GM21390 (cell line): ENCODE data around the gene IKBKE.

Experiments
- ATAC-seq: cut with Tn5 transposase; IDR thresholded peaks from one replicate; pipeline ENCODE4 v1.9.1; 2021; ENCODE audit not compliant: unreplicated experiment

Gene IKBKE

GRCh38 chr1:206538901-206539640, 68.8 kb downstream of the IKBKE start:
- ATAC-seq, result no peak

DNA sequence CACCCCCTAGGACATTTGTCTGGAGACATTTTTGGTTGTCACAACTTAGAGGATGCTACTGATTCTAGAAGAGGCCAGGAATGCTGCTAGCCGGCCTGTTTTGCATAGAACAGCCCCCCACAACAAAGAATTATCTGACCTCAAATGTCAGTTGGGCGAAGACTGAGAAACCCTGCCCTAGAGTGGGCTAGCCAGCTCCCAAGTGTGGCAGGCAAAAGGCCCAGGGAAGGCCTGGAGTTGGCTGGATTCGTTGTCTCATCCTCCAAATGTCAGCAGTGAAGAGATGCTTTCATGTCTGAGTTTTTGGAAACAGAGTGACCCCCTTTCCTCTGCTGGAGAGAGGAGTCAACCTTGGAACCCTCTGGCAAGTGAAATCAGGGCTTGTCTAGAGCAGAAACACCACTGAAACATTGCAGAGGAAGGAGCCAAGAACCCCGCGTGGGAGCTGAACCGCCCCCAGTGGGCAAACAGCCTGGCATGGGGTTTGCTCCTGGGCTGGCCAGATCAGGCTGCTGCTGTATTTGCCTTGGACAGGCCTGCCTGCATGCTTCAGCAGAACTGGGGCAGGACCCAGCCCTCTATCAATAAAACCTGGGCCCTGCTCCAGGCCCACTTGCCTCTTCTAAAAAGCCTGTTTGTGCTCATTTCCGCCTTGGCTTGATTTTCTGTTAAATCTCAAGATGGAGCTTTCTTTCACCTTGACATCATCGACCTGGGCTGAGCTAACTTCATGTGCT, 69.9 kb downstream of the IKBKE start:
- no peak for ATAC-seq

GRCh38 chr1:206541236-206541833, 71.1 kb downstream of the IKBKE start:
- no peak for ATAC-seq

GRCh38 chr1:206544562-206545257, 74.4 kb downstream of the IKBKE start:
- ATAC-seq, result no peak

DNA sequence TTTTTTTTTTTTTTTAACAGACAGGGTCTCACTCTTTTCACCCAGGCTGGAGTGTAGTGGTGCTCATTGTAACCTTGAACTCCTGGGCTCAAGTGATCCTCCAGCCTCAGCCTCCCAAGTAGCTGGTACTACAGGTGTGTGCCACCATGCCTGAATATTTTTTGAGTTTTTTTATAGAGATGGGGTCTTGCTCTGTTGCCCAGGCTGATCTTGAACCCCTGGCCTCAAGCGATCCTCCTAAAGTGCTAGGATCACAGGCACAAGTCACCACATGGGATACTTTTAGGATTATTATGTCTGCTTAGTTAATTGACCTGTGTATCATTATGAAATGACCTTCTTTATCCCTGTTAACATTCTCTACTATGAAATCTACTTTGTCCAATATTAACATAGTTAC, 75.1 kb downstream of the IKBKE start:
- no peak for ATAC-seq
